ENCODE measurements around the gene CHDH. TPM values are rescaled to one million over a fixed set of nuclear protein-coding genes. Genes with fewer than 3 reads are reported as not detected.

CHDH gene
- total RNA-seq, 1 donor from 2014 or later, result 3.2 TPM

- TF ChIP-seq, protein P1, sequence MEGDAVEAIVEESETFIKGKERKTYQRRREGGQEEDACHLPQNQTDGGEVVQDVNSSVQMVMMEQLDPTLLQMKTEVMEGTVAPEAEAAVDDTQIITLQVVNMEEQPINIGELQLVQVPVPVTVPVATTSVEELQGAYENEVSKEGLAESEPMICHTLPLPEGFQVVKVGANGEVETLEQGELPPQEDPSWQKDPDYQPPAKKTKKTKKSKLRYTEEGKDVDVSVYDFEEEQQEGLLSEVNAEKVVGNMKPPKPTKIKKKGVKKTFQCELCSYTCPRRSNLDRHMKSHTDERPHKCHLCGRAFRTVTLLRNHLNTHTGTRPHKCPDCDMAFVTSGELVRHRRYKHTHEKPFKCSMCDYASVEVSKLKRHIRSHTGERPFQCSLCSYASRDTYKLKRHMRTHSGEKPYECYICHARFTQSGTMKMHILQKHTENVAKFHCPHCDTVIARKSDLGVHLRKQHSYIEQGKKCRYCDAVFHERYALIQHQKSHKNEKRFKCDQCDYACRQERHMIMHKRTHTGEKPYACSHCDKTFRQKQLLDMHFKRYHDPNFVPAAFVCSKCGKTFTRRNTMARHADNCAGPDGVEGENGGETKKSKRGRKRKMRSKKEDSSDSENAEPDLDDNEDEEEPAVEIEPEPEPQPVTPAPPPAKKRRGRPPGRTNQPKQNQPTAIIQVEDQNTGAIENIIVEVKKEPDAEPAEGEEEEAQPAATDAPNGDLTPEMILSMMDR (IDR thresholded peaks at IDR 0.05; ENCODE audit: unreplicated experiment), result no peak
- DNase-seq (ENCODE audit: low spot score in 2 of 2, unreplicated experiment in 2 of 2), result no peak
- no peak overlapping the region for H3K27ac Mint-ChIP-seq
- H3K27me3 Mint-ChIP-seq (ENCODE audit: low read depth), result no peaks in the 10 kb centered on the region
- peaks cover 7% of the 10 kb centered on the region for H3K4me1 Mint-ChIP-seq
- no peak overlapping the region for H3K4me3 Mint-ChIP-seq
- no peaks in the 10 kb centered on the region for H3K9me3 Mint-ChIP-seq
- no peaks in the 10 kb centered on the region for H3K36me3 Mint-ChIP-seq
Observed at GRCh38 chr3:53828581-53828980, 17.6 kb downstream of the CHDH start.

DNA sequence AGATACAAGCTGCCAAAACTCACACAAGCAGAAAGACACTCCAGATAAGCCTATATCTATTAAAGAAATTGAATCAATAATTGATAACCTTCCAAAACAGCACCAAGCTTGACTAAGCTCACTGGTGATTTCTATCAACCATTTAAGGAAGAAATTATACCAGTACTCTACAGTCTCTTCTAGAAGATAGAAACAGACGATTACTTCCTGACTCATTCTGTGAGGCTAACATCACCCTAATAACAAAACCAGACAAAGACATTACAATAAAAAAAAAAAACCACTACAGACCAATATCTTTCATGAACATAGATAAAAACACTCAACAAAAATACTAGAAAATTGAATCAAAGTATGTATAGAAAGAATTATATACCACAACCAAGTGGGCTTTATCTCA lies 20.2 kb downstream of the CHDH start:
- no peaks in the 10 kb centered on the region for H3K9me3 Mint-ChIP-seq
- DNase-seq (ENCODE audit: low spot score in 2 of 2, unreplicated experiment in 2 of 2), result no peak
- peaks cover 7% of the 10 kb centered on the region for H3K4me1 Mint-ChIP-seq
- H3K4me3 Mint-ChIP-seq, result no peak overlapping the region
- TF ChIP-seq, protein P1 (IDR thresholded peaks at IDR 0.05; ENCODE audit: unreplicated experiment), result no peak
- no peaks in the 10 kb centered on the region for H3K36me3 Mint-ChIP-seq
- no peak overlapping the region for H3K27ac Mint-ChIP-seq
- no peaks in the 10 kb centered on the region for H3K27me3 Mint-ChIP-seq (ENCODE audit: low read depth)

DNA sequence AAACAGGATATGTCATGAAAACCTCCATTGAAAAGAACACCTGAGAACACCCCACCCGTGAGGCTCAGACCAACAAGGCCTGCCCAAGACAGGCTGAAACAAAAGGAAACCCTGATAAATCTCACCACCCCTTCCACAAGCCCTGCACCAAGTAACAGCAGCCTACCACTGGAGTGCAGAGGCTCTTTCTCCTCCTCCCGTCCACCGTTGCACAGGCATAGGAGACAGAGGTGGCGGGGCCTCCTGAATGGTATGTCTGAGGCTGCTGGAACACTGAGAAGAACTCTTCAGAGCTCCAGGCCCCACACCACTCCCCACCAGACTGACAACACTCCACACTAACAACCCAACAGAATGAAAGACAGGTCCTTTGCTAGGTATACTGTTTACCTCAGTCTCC lies 21.4 kb downstream of the CHDH start:
- no peak overlapping the region for H3K27ac Mint-ChIP-seq
- H3K4me3 Mint-ChIP-seq, result no peak overlapping the region
- no peaks in the 10 kb centered on the region for H3K27me3 Mint-ChIP-seq (ENCODE audit: low read depth)
- H3K4me1 Mint-ChIP-seq, result peaks cover 7% of the 10 kb centered on the region
- DNase-seq (ENCODE audit: low spot score in 2 of 2, unreplicated experiment in 2 of 2), result no peak
- H3K36me3 Mint-ChIP-seq, result no peaks in the 10 kb centered on the region
- H3K9me3 Mint-ChIP-seq, result no peaks in the 10 kb centered on the region
- TF ChIP-seq, protein P1 (IDR thresholded peaks at IDR 0.05; ENCODE audit: unreplicated experiment), result no peak

- Mint-ChIP-seq H3K27ac (no peak overlapping the region), H3K27me3 (ENCODE audit: low read depth) (no peaks in the 10 kb centered on the region), H3K4me3 (no peak overlapping the region)
Observed at GRCh38 chr3:53823956-53824657, 22.1 kb downstream of the CHDH start.

DNA sequence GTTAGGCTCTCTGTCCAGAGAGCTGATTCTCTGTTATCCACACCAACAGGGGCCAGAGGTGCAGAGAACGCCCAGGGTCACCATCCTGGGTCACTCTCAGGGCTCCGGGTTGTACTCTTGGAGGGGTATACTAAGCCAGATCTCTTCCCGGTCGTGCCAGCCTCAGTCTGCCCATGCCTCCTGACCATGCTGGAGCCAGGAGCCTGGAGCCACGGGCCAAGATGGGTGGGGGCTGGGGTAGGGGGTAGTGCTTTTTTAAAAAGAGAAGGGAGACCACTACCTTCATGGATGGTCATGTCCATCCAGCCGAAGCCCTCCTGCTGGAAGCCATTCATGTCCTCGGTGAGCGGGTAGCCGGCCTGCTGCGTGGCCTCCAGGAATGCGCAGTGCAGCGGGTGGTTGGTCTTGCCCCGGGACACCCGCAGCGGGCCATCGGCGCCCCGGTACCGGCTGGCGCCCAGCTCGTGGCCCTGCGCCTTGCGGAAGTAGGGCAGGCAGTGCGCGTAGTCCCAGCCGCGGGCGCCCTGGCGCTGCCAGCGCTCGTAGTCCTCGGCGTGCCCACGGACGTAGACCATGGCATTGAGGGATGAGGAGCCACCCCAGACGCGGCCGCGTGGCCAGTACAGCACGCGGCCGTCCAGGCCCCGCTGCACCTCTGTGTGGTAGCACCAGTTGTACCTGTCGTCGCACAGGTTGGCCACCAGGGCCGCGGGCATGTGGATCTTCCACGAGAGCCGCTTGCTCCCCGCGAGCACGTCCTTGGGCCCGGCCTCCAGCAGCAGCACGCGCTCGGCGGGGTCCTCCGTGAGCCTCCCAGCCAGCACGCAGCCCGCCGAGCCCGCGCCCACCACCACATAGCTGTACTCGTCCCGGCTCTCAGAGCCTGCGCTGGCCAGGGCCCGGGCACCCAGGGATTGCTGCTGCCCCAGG lies 22.9 kb downstream of the CHDH start:
- H3K4me1 Mint-ChIP-seq, result peaks cover 7% of the 10 kb centered on the region
- no peak for DNase-seq (ENCODE audit: low spot score in 2 of 2, unreplicated experiment in 2 of 2)
- no peak overlapping the region for H3K27ac Mint-ChIP-seq
- no peaks in the 10 kb centered on the region for H3K27me3 Mint-ChIP-seq (ENCODE audit: low read depth)
- no peaks in the 10 kb centered on the region for H3K9me3 Mint-ChIP-seq
- TF ChIP-seq, protein P1 (IDR thresholded peaks at IDR 0.05; ENCODE audit: unreplicated experiment), result peak; percentile 41
- no peaks in the 10 kb centered on the region for H3K36me3 Mint-ChIP-seq
- no peak overlapping the region for H3K4me3 Mint-ChIP-seq

More at GRCh38 chr3:53823956-53824657, 22.1 kb downstream of the CHDH start:
- DNase-seq (ENCODE audit: low spot score in 2 of 2, unreplicated experiment in 2 of 2), result no peak
- TF ChIP-seq, protein P1 (IDR thresholded peaks at IDR 0.05; ENCODE audit: unreplicated experiment), result no peak
- H3K36me3 Mint-ChIP-seq, result no peaks in the 10 kb centered on the region
- H3K9me3 Mint-ChIP-seq, result no peaks in the 10 kb centered on the region
- H3K4me1 Mint-ChIP-seq, result peaks cover 7% of the 10 kb centered on the region
